NB4 (cell line): ENCODE results near the gene PGPEP1.

Source experiments
- DNase-seq: peaks from one replicate; pipeline ENCODE4 v3.0.0; 2010; ENCODE audit warnings: low read depth
- H3K4me3 ChIP-seq: one replicate; pipeline ENCODE4 v1.5.1; 2011; ENCODE audit warnings: mild to moderate bottlenecking, low read depth, low read length, moderate library complexity
- CTCF ChIP-seq: IDR thresholded peaks from one replicate; pipeline ENCODE4 v1.5.1; 2012; ENCODE audit warnings: low read depth, low read length
- MAX ChIP-seq: IDR thresholded peaks from 2 replicates; pipeline ENCODE4 v1.6.1; 2011; ENCODE audit warnings: low read depth, low read length
- MYC ChIP-seq: IDR thresholded peaks from 2 replicates; pipeline ENCODE4 v1.6.1; 2011; ENCODE audit warnings: low read depth, low read length
- POLR2A ChIP-seq: IDR thresholded peaks from 2 replicates; pipeline ENCODE4 v1.6.1; 2011; ENCODE audit warnings: mild to moderate bottlenecking; ENCODE audit not compliant: insufficient read length; ENCODE audit errors: extremely low read depth

PGPEP1 gene

GRCh38 chr19:18416778-18417249 is 76.4 kb downstream of the PGPEP1 start:
- peak; percentile 92 for DNase-seq
- TF ChIP-seq POLR2A: no peak
- peak; percentile 88 for TF ChIP-seq MYC
- peak; percentile 95 for TF ChIP-seq MAX
- no peak for TF ChIP-seq CTCF
- peak overlapping the region; percentile 21 for H3K4me3 ChIP-seq

GRCh38 chr19:18417250-18418028 is 77.0 kb downstream of the PGPEP1 start:
- peak; percentile 31 for TF ChIP-seq POLR2A
- peak; percentile 61 for TF ChIP-seq MYC
- TF ChIP-seq MAX: no peak
- no peak for TF ChIP-seq CTCF
- peak overlapping the region; percentile 21 for H3K4me3 ChIP-seq
- DNase-seq: peak; percentile 92

- no peak overlapping the region for H3K4me3 ChIP-seq
Measured at GRCh38 chr19:18418029-18418482, 77.7 kb downstream of the PGPEP1 start.

GRCh38 chr19:18418483-18419194 is 78.2 kb downstream of the PGPEP1 start:
- peak overlapping the region; percentile 28 for H3K4me3 ChIP-seq
- TF ChIP-seq MYC (no peak), CTCF (no peak), MAX (no peak), POLR2A (no peak)
- DNase-seq: peak; percentile 45

More at GRCh38 chr19:18418029-18418482, 77.7 kb downstream of the PGPEP1 start:
- peak; percentile 57 for TF ChIP-seq MAX
- TF ChIP-seq MYC: peak; percentile 4; the same call in 1 of the 2 replicates
- no peak for TF ChIP-seq CTCF
- no peak for TF ChIP-seq POLR2A
- DNase-seq: no peak

GRCh38 chr19:18419195-18419698 is 78.8 kb downstream of the PGPEP1 start, which contains the start of gene SSBP4:
SSBP4 (plus strand) TSS chr19:18419398; CDS start chr19:18419649, 251 bp downstream.
- DNase-seq: peak; percentile 84
- H3K4me3 ChIP-seq: peak within 1 kb of the TSS; percentile 44
- no peak for TF ChIP-seq CTCF
- TF ChIP-seq MYC: no peak; the same call in 1 of the 2 replicates
- no peak; the same call in 1 of the 2 replicates for TF ChIP-seq MAX
- TF ChIP-seq POLR2A: no peak
